ENCODE data around the gene PRAMEF33. TPM values are rescaled to one million over a fixed set of nuclear protein-coding genes. Genes with fewer than 3 reads are reported as not detected.
A peak's percentile ranks its signal among the peaks of the same experiment; 100 is the strongest.
"Not testable (repeated sequence)": the region's sequence is repeated elsewhere in the genome, so short reads cannot be mapped to it uniquely, and the experiment has no call there.

PRAMEF33 gene
- total and polyA plus RNA-seq, 2 donors: not detected

- not testable (repeated sequence) for H3K36me3 ChIP-seq (ENCODE audit: insufficient read depth); DNase-seq (ENCODE audit: extremely low spot score)
- WGBS: 19% methylated on average over 2 of the region's 9 CpGs
These were observed 51.1 kb downstream of the PRAMEF33 start for GRCh38 chr1:13354475-13354874.

GRCh38 chr1:13356774-13357173, 53.4 kb downstream of the PRAMEF33 start:
- peak; percentile 5 for DNase-seq (ENCODE audit: extremely low spot score)
- 3% methylated on average over 5 of the region's 5 CpGs for WGBS
- H3K36me3 ChIP-seq (ENCODE audit: insufficient read depth); H3K27ac ChIP-seq (ENCODE audit: low read depth); H3K4me3 ChIP-seq (ENCODE audit: low read depth, low read length); H3K4me1 ChIP-seq (ENCODE audit: insufficient read depth): not testable (repeated sequence)

More at GRCh38 chr1:13354475-13354874, 51.1 kb downstream of the PRAMEF33 start:
- not testable (repeated sequence) for H3K27ac ChIP-seq (ENCODE audit: low read depth); H3K4me1 ChIP-seq (ENCODE audit: insufficient read depth); H3K4me3 ChIP-seq (ENCODE audit: low read depth, low read length)

Small RNAs within 50 kb of the gene (small RNA-seq; reads per million reads assigned to genes)
- not detected for gene RNU6-771P

Other genes with a start within 250 kb of the PRAMEF33 start
- gene PRAMEF27, start 247.0 kb upstream of the PRAMEF33 start, total RNA-seq: not detected
- not detected for gene PRAMEF27, start 247.0 kb upstream of the PRAMEF33 start, polyA plus RNA-seq
- gene HNRNPCL3, start 242.8 kb upstream of the PRAMEF33 start, total RNA-seq: not detected
- gene HNRNPCL3, start 242.8 kb upstream of the PRAMEF33 start, polyA plus RNA-seq: not detected
- not detected for gene PRAMEF25, start 232.8 kb upstream of the PRAMEF33 start, total RNA-seq
- not detected for gene PRAMEF25, start 232.8 kb upstream of the PRAMEF33 start, polyA plus RNA-seq
- not detected for gene HNRNPCL2, start 186.7 kb upstream of the PRAMEF33 start, total RNA-seq
- not detected for gene HNRNPCL2, start 186.7 kb upstream of the PRAMEF33 start, polyA plus RNA-seq
- gene PRAMEF26, start 147.5 kb upstream of the PRAMEF33 start, total RNA-seq: not detected
- not detected for gene PRAMEF26, start 147.5 kb upstream of the PRAMEF33 start, polyA plus RNA-seq
- not detected for gene HNRNPCL4, start 137.9 kb upstream of the PRAMEF33 start, total RNA-seq
- gene HNRNPCL4, start 137.9 kb upstream of the PRAMEF33 start, polyA plus RNA-seq: not detected
- not detected for gene PRAMEF9, start 131.7 kb upstream of the PRAMEF33 start, total RNA-seq
- gene PRAMEF9, start 131.7 kb upstream of the PRAMEF33 start, polyA plus RNA-seq: not detected
- gene PRAMEF13, start 102.1 kb upstream of the PRAMEF33 start, total RNA-seq: not detected
- gene PRAMEF13, start 102.1 kb upstream of the PRAMEF33 start, polyA plus RNA-seq: not detected
- not detected for gene PRAMEF18, start 77.4 kb upstream of the PRAMEF33 start, total RNA-seq
- not detected for gene PRAMEF18, start 77.4 kb upstream of the PRAMEF33 start, polyA plus RNA-seq
- gene PRAMEF5, start 49.3 kb upstream of the PRAMEF33 start, total RNA-seq: not detected
- not detected for gene PRAMEF5, start 49.3 kb upstream of the PRAMEF33 start, polyA plus RNA-seq
- gene PRAMEF8, start 18.4 kb upstream of the PRAMEF33 start, total RNA-seq: not detected
- not detected for gene PRAMEF8, start 18.4 kb upstream of the PRAMEF33 start, polyA plus RNA-seq
- not detected for gene PRAMEF15, start 12.0 kb downstream of the PRAMEF33 start, total RNA-seq
- gene PRAMEF15, start 12.0 kb downstream of the PRAMEF33 start, polyA plus RNA-seq: not detected
- gene PRAMEF14, start 43.6 kb downstream of the PRAMEF33 start, total RNA-seq: not detected
- gene PRAMEF14, start 43.6 kb downstream of the PRAMEF33 start, polyA plus RNA-seq: not detected
- not detected for gene PRAMEF19, start 68.4 kb downstream of the PRAMEF33 start, total RNA-seq
- gene PRAMEF19, start 68.4 kb downstream of the PRAMEF33 start, polyA plus RNA-seq: not detected
- not detected for gene PRAMEF17, start 86.1 kb downstream of the PRAMEF33 start, total RNA-seq
- gene PRAMEF17, start 86.1 kb downstream of the PRAMEF33 start, polyA plus RNA-seq: not detected
- gene PRAMEF20, start 106.9 kb downstream of the PRAMEF33 start, total RNA-seq: not detected
- gene PRAMEF20, start 106.9 kb downstream of the PRAMEF33 start, polyA plus RNA-seq: not detected
- 0.53 TPM for gene LRRC38, start 210.5 kb downstream of the PRAMEF33 start, total RNA-seq
- 0.98 TPM for gene LRRC38, start 210.5 kb downstream of the PRAMEF33 start, polyA plus RNA-seq